Chondrocyte (in vitro differentiated cells): ENCODE data around the gene BMP6. TPM values are rescaled to one million over a fixed set of nuclear protein-coding genes. Genes with fewer than 3 reads are reported as not detected.
A peak's percentile ranks its signal among the peaks of the same experiment; 100 is the strongest.

Experiments used
- DNase-seq: peaks from one replicate; pipeline ENCODE4 v3.0.0; 2021; ENCODE audit warnings: mixed read lengths, low spot score
- H3K27ac Mint-ChIP-seq: one replicate; pipeline ENCODE4 v1.8.0; 2021; ENCODE audit warnings: mild to moderate bottlenecking, moderate library complexity, mixed read lengths; ENCODE audit not compliant: unreplicated experiment
- H3K27me3 Mint-ChIP-seq: 2 replicates; pipeline ENCODE4 v1.8.0; 2021; ENCODE audit warnings: low read depth, mixed read lengths
- H3K36me3 Mint-ChIP-seq: 2 replicates; pipeline ENCODE4 v1.8.0; 2021; ENCODE audit warnings: low read depth, mixed read lengths
- H3K4me1 Mint-ChIP-seq: 2 replicates; pipeline ENCODE4 v1.8.0; 2021; ENCODE audit warnings: low read depth, mild to moderate bottlenecking, mixed read lengths
- H3K4me3 Mint-ChIP-seq: one replicate; pipeline ENCODE4 v1.8.0; 2021; ENCODE audit warnings: mild to moderate bottlenecking, moderate library complexity, mixed read lengths; ENCODE audit not compliant: unreplicated experiment
- H3K9me3 Mint-ChIP-seq: 2 replicates; pipeline ENCODE4 v1.8.0; 2021; ENCODE audit warnings: low read depth, mixed read lengths
- total RNA-seq: library from RNA; stranded (reverse); gene quantifications from 3 replicates; pipeline ENCODE4 v1.2.1, GENCODE V29; 2021
- TF ChIP-seq, protein P1 (sequence below): fragments of 200-600 bp; sonication (generic); IDR thresholded peaks from 2 replicates; pipeline ENCODE4 v1.5.0; 2021; ENCODE audit warnings: antibody characterized with exemption, mild to moderate bottlenecking, moderate library complexity

The BMP6 gene
- total RNA-seq, 1 donor from 2014 or later = 0.50 TPM

DNA sequence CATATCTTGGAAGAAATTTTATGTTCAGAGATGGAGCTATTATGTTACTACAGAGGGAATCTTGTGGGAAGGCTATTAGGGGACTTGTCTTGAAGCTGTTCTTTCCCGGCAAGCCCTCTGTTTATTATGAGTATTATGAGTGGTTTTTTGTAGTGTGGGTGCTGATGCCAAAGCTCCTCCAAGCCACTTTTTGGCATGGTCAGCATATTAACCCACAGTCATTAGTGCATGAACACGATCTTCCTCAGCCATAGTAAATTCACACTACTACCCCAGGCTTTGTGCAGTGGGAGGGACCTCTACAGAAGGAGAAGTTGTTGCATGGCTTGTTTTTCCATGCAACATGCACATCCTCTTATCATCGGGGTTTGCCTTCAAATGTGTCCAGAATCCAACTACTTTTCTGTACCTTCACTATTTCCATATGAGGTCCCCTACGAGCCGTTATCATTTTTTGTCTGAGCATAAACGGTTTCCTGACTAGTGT, 6.5 kb upstream of the BMP6 start:
- H3K36me3 Mint-ChIP-seq = peaks cover 3% of the 10 kb centered on the region
- peaks cover 9% of the 10 kb centered on the region for H3K4me1 Mint-ChIP-seq
- H3K27ac Mint-ChIP-seq = no peak overlapping the region
- peaks cover 11% of the 10 kb centered on the region for H3K9me3 Mint-ChIP-seq
- H3K27me3 Mint-ChIP-seq = peaks cover 27% of the 10 kb centered on the region
- no peak overlapping the region for H3K4me3 Mint-ChIP-seq
- DNase-seq = no peak
- TF ChIP-seq, protein P1, sequence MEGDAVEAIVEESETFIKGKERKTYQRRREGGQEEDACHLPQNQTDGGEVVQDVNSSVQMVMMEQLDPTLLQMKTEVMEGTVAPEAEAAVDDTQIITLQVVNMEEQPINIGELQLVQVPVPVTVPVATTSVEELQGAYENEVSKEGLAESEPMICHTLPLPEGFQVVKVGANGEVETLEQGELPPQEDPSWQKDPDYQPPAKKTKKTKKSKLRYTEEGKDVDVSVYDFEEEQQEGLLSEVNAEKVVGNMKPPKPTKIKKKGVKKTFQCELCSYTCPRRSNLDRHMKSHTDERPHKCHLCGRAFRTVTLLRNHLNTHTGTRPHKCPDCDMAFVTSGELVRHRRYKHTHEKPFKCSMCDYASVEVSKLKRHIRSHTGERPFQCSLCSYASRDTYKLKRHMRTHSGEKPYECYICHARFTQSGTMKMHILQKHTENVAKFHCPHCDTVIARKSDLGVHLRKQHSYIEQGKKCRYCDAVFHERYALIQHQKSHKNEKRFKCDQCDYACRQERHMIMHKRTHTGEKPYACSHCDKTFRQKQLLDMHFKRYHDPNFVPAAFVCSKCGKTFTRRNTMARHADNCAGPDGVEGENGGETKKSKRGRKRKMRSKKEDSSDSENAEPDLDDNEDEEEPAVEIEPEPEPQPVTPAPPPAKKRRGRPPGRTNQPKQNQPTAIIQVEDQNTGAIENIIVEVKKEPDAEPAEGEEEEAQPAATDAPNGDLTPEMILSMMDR = no peak

DNA sequence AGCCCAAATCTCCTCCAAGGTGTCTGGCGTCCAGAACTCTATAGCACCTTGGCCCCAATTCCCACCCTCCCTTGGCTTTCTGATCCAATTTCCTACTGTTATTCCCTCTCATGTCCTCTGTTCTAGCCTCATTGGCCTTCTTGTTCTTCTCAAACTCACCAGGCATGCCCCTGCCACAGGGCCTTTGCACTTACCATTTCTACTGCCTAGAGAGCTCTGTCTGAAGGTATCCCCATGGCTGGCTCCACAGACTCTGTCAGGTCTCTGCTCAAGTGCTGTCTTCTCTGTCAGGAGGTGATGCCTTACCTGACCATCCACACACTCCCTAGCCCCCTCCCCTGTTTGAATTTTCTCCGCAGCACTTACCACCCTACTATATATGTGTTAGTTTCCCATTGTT, 5.6 kb upstream of the BMP6 start:
- Mint-ChIP-seq H3K4me1 (peaks cover 9% of the 10 kb centered on the region), H3K4me3 (no peak overlapping the region), H3K36me3 (peaks cover 3% of the 10 kb centered on the region), H3K27ac (no peak overlapping the region), H3K27me3 (peaks cover 33% of the 10 kb centered on the region), H3K9me3 (peaks cover 10% of the 10 kb centered on the region)
- TF ChIP-seq, protein P1 = no peak
- no peak for DNase-seq

DNA sequence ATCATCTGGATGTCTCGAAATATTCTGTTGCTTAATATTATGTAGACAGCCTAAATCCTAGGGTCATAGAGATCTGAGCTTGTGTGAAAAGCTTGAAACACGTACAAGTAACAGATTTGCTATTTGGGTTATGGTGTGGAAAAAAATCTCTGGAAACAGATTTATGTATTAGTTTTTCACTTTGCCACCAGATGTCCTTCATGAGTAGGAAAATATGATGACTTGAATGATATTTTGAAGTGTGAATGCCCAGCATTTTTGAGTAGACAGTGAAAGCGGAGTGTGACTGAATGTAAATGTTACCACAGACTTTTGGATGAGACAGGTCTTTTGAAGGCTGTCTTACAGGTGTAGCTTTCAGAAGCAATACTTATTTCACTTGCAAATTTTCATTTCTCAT, 4.2 kb upstream of the BMP6 start:
- DNase-seq = no peak
- TF ChIP-seq, protein P1 = peak; percentile 84
- Mint-ChIP-seq H3K4me1 (peaks cover 17% of the 10 kb centered on the region), H3K36me3 (no peaks in the 10 kb centered on the region), H3K27me3 (peaks cover 36% of the 10 kb centered on the region), H3K27ac (no peak overlapping the region), H3K4me3 (no peak overlapping the region), H3K9me3 (peaks cover 1% of the 10 kb centered on the region)

DNA sequence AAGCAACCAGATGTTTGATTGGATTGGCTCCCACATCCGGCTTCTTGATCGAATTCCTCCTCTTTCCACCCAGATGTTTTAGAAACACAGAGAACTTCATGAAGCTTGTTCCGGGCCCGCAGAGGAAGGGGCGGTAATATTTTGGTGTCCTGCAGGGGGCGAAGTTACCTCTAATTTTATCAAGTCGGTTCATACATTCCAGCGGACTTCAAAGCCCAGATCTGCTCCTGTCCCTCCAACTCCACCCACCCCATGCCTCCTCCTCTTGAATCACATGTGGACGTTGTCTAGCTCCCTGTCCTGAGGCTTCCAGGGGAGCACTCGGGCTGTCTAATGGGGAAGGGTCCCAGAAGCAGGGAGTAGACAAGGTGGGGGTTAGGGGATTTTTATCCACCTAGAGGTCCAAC, 2.9 kb upstream of the BMP6 start:
- Mint-ChIP-seq H3K4me1 (peaks cover 22% of the 10 kb centered on the region), H3K36me3 (no peaks in the 10 kb centered on the region), H3K4me3 (no peak overlapping the region), H3K27ac (no peak overlapping the region), H3K27me3 (peaks cover 41% of the 10 kb centered on the region), H3K9me3 (no peaks in the 10 kb centered on the region)
- DNase-seq = no peak
- TF ChIP-seq, protein P1 = peak; percentile 80

DNA sequence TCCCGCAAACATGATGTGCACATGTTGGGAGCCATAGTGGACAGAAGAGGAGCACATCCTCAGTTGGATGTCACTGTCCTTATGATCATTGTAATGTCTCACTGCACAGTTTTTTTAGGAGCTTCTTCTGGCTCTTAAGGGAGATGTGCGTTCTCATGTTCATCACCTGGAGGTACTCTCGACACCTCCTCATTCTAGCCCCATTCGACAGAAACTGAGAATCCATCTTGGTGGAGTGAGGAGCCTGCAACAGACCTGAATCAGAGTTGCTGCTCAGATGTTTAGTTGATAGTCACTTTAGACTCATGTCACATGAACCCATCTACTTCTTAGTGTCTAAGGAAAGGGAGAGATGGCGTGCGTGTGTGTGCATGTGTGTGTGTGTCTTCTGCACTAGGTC, 2.3 kb upstream of the BMP6 start:
- peaks cover 45% of the 10 kb centered on the region for H3K27me3 Mint-ChIP-seq
- TF ChIP-seq, protein P1 = no peak
- no peak overlapping the region for H3K4me3 Mint-ChIP-seq
- no peak for DNase-seq
- no peaks in the 10 kb centered on the region for H3K36me3 Mint-ChIP-seq
- no peak overlapping the region for H3K27ac Mint-ChIP-seq
- no peaks in the 10 kb centered on the region for H3K9me3 Mint-ChIP-seq
- H3K4me1 Mint-ChIP-seq = peaks cover 26% of the 10 kb centered on the region
